Occipital lobe (tissue), 2 donors: ENCODE data around the gene NEIL3. TPM values are rescaled to one million over a fixed set of nuclear protein-coding genes. Genes with fewer than 3 reads are reported as not detected.

Experiments used
- DNase-seq: peaks from one replicate; lab custom pipeline; 2025; lab: John Stamatoyannopoulos, UW
- total RNA-seq: library from RNA; depleted of rRNA; stranded (reverse); fragments of >200 nt; gene quantifications from one replicate; pipeline ENCODE4 v1.2.3, GENCODE V29; 2014

Gene NEIL3, protein sequence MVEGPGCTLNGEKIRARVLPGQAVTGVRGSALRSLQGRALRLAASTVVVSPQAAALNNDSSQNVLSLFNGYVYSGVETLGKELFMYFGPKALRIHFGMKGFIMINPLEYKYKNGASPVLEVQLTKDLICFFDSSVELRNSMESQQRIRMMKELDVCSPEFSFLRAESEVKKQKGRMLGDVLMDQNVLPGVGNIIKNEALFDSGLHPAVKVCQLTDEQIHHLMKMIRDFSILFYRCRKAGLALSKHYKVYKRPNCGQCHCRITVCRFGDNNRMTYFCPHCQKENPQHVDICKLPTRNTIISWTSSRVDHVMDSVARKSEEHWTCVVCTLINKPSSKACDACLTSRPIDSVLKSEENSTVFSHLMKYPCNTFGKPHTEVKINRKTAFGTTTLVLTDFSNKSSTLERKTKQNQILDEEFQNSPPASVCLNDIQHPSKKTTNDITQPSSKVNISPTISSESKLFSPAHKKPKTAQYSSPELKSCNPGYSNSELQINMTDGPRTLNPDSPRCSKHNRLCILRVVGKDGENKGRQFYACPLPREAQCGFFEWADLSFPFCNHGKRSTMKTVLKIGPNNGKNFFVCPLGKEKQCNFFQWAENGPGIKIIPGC
- 3.7 TPM for total RNA-seq

GRCh38 chr4:177309522-177310371 lies at the start of gene NEIL3:
Gene NEIL3 (plus strand): TSS chr4:177309874. CDS start chr4:177309954, 80 bp downstream.
- peak; percentile 70 for DNase-seq

- DNase-seq, result no peak
Observed at GRCh38 chr4:177263818-177264217, 45.9 kb upstream of the NEIL3 start.

- DNase-seq, result no peak
Observed at GRCh38 chr4:177264788-177265422, 44.8 kb upstream of the NEIL3 start.

DNA sequence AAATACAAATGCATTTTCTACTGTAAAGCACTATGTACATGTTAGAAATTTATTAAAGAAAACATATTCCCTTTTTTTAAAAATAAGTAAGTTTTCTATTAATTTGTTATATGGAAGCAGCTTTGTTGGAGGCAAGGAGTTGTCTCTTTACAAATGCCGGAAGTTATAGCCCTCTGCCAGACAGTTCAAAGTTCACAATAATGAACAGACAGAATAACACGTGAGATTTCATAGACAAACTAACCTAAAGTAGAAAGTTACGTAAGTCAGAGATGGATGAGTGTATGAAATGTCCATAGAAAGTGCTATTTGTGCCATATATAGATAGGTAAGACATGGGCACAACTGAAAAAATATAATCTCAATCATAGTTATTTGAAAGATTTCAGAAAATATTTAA lies 43.9 kb upstream of the NEIL3 start:
- DNase-seq, result no peak

DNA sequence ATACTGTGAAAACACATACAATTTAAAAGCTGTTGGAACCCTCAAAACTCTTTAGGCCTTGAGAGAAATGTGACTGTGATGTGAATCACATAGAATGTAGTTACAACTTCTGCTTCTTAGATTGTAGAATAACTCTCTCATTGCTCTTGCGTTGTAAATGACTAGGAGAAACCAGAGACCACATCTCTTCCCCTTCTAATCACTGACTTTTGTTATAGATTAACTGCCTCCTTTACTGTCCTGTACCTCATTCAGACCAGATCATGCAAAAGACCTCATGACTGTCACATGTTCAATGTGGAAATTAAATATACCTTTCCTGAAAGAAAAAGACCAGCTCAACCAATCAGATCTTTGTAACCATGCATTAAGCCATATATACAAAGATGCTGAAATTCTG lies 43.2 kb upstream of the NEIL3 start:
- DNase-seq, result no peak

GRCh38 chr4:177267911-177268310 lies 41.8 kb upstream of the NEIL3 start:
- DNase-seq, result no peak

DNA sequence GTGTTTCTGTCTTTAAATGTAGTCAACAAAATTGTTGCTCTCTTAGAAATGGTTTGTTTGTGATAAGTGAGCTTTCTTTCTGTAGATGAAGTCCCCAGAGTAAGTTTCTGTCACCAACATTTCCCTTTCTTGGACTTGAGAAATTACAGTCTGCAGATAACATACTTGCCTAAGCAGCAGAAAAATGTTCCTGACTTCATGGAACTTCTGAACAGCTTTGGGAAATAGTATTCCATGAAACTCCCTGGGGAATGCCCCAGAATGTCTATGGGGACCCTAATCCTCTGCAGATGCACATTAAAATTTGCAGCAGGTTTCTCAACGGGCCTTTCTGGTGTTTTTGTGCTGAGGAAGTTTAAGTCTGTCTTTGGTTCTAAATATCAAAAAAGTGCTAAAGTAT lies 38.6 kb upstream of the NEIL3 start:
- DNase-seq, result no peak

GRCh38 chr4:177271915-177272766 lies 37.5 kb upstream of the NEIL3 start:
- no peak for DNase-seq

DNA sequence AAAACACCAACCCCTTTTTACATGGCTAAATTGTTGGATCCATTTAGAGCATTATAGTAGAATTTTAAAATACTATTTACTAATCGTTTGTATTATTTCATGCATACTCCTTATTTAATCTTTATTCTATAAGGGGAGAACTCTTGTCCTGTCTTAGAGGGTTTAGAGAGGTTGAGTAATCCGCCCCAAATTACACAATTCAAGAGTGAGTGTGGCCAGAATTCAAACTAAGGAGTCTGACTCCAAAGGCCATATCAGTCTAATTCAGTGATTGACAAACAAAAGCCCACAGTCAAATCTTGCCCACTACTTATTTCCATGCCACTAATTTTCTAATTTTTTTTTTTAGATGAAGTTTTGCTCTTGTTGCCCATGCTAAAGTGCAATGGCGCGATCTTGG lies 33.7 kb upstream of the NEIL3 start:
- DNase-seq, result no peak

DNA sequence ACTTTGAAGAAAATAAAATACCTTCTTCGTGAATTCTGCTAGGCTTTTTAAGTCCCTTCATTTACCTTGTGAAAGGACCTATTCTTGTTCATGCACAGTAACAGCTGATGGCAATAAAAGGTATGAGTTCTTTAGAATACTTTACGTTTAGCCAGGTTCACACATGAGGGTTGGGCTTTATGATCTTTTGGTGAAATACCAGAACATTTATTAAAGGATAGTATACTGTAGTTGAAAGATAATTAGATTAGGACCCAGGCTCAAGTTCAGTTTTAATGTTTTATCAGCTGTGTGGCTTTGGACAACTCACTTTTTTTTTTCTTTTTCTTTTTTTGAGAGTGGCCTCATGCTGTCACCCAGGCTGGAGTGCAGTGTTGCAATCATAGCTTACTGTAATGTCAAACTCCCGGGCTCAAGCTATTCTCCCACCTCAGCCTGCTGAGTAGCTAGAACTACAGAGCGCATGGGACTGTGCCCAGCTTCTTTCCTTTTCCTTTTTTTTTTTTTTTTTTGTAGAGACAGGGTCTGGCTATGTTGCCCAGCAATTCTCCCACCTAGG lies 28.2 kb upstream of the NEIL3 start:
- no peak for DNase-seq

GRCh38 chr4:177282284-177282835 lies 27.3 kb upstream of the NEIL3 start:
- no peak for DNase-seq

GRCh38 chr4:177283167-177283566 lies 26.5 kb upstream of the NEIL3 start:
- no peak for DNase-seq

DNA sequence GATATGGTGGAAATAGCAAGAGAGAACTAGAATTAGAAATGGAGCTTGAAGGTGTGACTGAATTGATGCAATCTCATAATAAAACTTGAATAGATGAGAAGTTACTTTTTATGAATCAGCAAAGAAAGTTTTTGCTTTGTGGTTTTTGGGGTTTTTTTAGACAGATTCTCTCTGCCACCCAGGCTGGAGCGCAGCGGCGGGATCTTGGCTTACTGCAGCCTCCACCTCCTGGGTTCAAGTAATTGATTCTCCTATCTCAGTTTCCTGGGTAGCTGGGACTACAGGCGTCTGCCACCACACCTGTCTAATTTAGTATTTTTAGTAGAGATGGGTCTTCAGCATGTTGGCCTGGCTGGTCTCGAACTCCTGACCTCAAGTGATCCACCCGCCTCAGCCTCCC lies 23.7 kb upstream of the NEIL3 start:
- DNase-seq, result no peak

GRCh38 chr4:177287255-177287654 lies 22.4 kb upstream of the NEIL3 start:
- DNase-seq, result no peak

GRCh38 chr4:177288335-177288734 lies 21.3 kb upstream of the NEIL3 start:
- DNase-seq, result no peak

DNA sequence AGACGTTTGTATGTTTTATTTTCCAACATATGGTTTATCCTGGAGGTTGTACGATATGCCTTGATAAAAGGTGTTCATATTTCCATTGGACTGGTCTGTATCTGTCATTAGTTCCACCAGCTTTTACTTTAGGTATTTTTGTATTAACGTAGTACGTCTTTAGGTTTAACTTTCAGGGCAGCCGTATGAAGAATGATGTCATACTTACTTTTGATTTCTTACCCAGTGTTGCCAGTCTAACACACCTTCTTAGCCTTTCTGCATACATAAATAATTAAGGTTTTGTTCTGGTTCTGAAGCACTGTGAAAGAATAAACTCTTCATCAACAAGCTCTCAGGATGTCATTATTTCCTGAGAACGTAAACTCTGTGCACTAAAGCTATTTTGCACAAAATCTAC lies 18.9 kb upstream of the NEIL3 start:
- no peak for DNase-seq

DNA sequence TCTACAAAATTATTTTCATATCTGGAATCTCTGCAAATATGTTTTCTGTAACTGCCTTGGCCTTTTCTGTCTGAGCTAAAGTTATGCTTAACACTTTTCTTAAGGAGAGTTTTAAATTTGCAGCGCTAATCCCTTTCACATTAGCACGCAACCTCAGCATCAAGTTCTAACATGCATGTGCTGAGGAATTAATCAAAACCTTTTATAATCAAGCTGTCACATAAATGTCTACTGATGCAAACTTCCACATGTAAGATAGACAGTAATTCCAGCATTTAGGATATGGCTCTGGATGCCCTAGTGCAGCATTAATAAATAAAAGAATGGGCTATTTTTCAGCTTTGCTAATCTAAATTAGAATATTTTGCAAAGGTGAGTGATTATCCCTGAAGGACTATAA lies 17.5 kb upstream of the NEIL3 start:
- DNase-seq, result no peak

- DNase-seq, result no peak
Observed at GRCh38 chr4:177293208-177294033, 16.3 kb upstream of the NEIL3 start.

GRCh38 chr4:177297785-177298391 lies 11.8 kb upstream of the NEIL3 start:
- DNase-seq, result no peak
